Lower leg skin (tissue), 4 donors: ENCODE data around the gene VEZF1. TPM values are rescaled to one million over a fixed set of nuclear protein-coding genes. Genes with fewer than 3 reads are reported as not detected.
"Not testable (repeated sequence)": the region's sequence is repeated elsewhere in the genome, so short reads cannot be mapped to it uniquely, and the experiment has no call there.

Source experiments
- DNase-seq, 2 donors: peaks; one replicate each; pipeline ENCODE4 v3.0.0-alpha.2; 2019; ENCODE audit warnings: low spot score in 2 of 2
- H3K4me3 ChIP-seq: fragments of 200-600 bp; sonication (generic); 2 replicates; pipeline ENCODE4 v1.5.1; 2017; ENCODE audit warnings: mild to moderate bottlenecking, low read depth; ENCODE audit not compliant: poor library complexity, severe bottlenecking
- POLR2A ChIP-seq, 2 donors: fragments of 450-650 bp; IDR thresholded peaks; one replicate each; pipeline ENCODE4 v1.6.1; 2016 to 2017; ENCODE audit warnings: antibody characterized with exemption in 2 of 2, mild to moderate bottlenecking in 1 of 2, moderate library complexity in 1 of 2
- WGBS, 2 donors: methylation state at CpG; one replicate each; pipeline ENCODE4 v1.1.5; 2018; 5-methylcytosine and 5-hydroxymethylcytosine counted together
- intact Hi-C: fragments of 100-400 bp; cut with DNase I; formaldehyde crosslinking; loops from one replicate; pipeline ENCODE4 v1.15.0; 2023; ENCODE audit warnings: low total_unique reads
- total RNA-seq, 4 donors: library from RNA; depleted of rRNA; stranded (reverse); fragments of >200 nt; gene quantifications; one replicate each; pipeline ENCODE4 v1.1.0, GENCODE V29; 2016
- TF ChIP-seq, protein P1 (sequence below), 3 donors: fragments of 450-650 bp; IDR thresholded peaks; one replicate each; pipeline ENCODE4 v1.5.1; 2016; ENCODE audit warnings: antibody characterized with exemption in 3 of 3, mild to moderate bottlenecking in 3 of 3, moderate library complexity in 2 of 3

Gene VEZF1
- total RNA-seq, 4 donors from 2014 or later, result 30.3 to 56.1 (median 46.6) TPM

GRCh38 chr17:57963149-57963511 lies 24.9 kb downstream of the VEZF1 start:
- WGBS, 2 donors, result 94 to 96% methylated on average over 6 of the region's 6 CpGs
- no peak for TF ChIP-seq POLR2A (IDR thresholded peaks at IDR 0.05)
- TF ChIP-seq, protein P1, sequence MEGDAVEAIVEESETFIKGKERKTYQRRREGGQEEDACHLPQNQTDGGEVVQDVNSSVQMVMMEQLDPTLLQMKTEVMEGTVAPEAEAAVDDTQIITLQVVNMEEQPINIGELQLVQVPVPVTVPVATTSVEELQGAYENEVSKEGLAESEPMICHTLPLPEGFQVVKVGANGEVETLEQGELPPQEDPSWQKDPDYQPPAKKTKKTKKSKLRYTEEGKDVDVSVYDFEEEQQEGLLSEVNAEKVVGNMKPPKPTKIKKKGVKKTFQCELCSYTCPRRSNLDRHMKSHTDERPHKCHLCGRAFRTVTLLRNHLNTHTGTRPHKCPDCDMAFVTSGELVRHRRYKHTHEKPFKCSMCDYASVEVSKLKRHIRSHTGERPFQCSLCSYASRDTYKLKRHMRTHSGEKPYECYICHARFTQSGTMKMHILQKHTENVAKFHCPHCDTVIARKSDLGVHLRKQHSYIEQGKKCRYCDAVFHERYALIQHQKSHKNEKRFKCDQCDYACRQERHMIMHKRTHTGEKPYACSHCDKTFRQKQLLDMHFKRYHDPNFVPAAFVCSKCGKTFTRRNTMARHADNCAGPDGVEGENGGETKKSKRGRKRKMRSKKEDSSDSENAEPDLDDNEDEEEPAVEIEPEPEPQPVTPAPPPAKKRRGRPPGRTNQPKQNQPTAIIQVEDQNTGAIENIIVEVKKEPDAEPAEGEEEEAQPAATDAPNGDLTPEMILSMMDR (IDR thresholded peaks at IDR 0.05), result no peak
- DNase-seq, result peak in 1 of 2 donors; percentile 36
- intact Hi-C loops, result no loop called here
- no peak overlapping the region for H3K4me3 ChIP-seq

DNA sequence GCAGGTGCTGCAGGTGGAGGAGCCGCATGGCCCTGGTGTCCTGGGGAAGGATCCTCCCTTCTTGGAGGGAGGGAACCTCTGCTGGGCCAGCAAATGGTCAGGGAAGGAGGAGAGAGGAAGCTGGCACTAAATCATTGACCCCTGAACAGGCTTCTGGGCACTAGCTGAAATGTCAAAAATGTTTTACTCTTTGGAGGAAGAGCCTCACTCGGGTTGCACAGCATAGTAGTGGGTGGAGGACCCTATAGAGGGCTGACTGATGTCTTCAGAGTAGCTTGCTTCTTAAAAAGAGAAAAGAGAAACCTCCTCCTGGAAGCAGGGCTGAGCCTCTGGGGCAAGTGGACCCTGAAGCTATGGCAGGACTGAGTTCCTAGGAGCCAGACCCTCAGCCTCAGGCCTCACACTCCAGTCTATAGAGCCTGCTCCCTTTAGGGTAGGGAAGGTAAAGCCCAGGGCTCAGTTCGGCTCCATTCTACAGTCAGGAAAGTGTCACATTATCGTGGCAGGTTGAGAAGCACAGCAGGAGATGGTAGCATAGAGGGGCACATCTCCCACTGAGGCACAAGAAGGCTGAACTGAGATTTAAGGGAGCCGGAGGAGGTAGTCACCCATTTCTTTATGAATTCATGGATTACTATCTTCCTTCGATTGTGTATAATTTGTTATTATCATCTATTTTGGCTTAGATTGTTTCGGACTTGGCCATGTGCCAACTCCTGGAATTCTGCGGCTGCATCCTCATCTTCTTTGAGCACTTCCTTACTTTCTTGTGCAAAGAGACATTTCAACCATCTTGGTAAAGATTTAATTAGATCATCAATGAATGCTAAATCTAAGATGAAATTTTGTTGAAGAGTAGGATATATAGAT lies 25.5 kb downstream of the VEZF1 start:
- intact Hi-C loops, result no loop called here
- H3K4me3 ChIP-seq, result no peak overlapping the region
- DNase-seq, result peak in 1 of 2 donors; percentile 76
- 65 to 72% methylated on average over 8 of the region's 8 CpGs for WGBS, 2 donors
- TF ChIP-seq POLR2A (IDR thresholded peaks at IDR 0.05), result no peak
- TF ChIP-seq, protein P1 (IDR thresholded peaks at IDR 0.05), result no peak

DNA sequence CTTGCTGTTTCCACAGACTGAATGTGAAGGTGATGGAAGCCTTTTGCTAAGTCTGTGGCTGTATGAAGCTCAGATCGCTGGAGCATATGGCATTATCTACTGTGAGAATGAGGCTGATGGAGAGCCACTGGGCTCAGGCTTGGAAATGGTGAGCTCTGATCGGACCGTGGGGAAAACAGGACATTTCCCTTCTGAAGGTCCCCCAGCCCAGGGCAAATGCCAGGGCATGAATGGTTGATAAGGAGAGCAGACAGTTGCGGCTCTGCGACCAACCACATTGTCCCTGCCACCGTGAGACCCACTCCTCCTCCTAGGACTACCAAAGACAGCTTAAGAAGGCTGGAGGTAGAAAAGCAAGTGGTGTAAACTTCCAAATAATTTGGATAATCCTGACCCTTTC lies 28.1 kb downstream of the VEZF1 start:
- TF ChIP-seq, protein P1 (IDR thresholded peaks at IDR 0.05), result no peak
- no peak for TF ChIP-seq POLR2A (IDR thresholded peaks at IDR 0.05)
- H3K4me3 ChIP-seq, result no peak overlapping the region
- peak in 1 of 2 donors; percentile 66 for DNase-seq
- 91 to 100% methylated on average over 6 of the region's 6 CpGs for WGBS, 2 donors
- intact Hi-C loops, result no loop called here

DNA sequence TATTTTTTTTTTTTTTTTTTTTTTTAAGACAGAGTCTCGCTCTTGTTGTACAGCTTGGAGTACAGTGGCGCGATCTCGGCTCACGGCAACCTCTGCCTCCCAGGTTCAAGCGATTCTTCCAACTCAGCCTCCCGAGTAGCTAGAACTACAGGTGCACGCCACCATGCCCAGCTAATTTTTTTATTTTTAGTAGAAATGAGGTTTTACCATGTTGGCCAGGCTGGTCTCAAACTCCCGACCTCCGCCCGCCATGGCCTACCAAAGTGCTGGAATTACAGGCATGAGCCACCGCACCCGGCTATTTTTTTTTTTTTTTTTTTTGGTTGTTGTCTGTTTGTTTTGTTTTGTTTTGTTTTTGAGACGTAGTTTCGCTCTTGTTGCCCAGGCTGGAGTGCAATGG lies 29.7 kb downstream of the VEZF1 start:
- DNase-seq, result peak in 1 of 2 donors; percentile 66
- 97 to 98% methylated on average over 15 of the region's 15 CpGs for WGBS, 2 donors
- intact Hi-C loops, H3K4me3 ChIP-seq: not testable (repeated sequence)

- WGBS, 2 donors, result 85 to 88% methylated on average over 3 of the region's 3 CpGs
- intact Hi-C loops, result no loop called here
- DNase-seq, result peak in 1 of 2 donors; percentile 68
- TF ChIP-seq POLR2A (IDR thresholded peaks at IDR 0.05), result no peak
- TF ChIP-seq, protein P1 (IDR thresholded peaks at IDR 0.05), result no peak
- no peak overlapping the region for H3K4me3 ChIP-seq
Observed at GRCh38 chr17:57957886-57958285, 30.2 kb downstream of the VEZF1 start.

DNA sequence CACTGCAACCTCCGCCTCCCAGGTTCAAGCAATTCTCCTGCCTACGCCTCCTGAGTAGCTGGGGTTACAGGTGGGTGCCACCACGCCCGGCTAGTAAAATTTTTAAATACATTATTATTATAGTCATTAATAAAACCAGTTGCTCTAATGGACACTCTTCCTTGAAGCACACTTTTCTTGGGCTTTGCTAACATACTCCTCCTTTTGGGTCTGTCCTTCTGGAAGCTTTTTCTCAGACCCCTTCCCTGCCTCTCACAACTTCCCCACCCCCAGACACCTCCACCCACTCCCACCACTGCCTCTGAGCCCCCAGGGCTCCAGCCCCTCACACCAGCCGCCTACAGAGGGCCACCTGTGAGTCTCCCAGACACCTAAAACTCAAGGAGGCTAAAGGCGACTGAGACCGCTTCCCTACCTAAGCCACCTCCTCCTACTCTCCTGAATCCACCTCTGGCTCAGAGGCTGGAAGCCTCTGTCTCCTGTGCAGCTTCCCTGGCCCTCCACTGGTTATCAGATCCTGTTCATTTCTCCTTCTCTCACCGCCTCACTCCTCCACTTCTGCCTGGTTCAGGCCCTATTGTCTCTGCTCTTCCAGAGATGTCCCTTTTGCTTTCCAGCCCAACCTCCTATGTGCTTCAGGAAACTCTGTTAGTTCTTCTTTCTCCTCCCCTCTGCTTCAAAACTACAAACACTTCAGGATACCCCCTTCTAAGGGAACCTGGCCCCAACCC lies 30.8 kb downstream of the VEZF1 start:
- peak in 1 of 2 donors; percentile 56 for DNase-seq
- TF ChIP-seq, protein P1 (IDR thresholded peaks at IDR 0.05), result no peak
- TF ChIP-seq POLR2A (IDR thresholded peaks at IDR 0.05), result no peak
- intact Hi-C loops, result no loop called here
- WGBS, 2 donors, result 92 to 96% methylated on average over 8 of the region's 8 CpGs
- no peak overlapping the region for H3K4me3 ChIP-seq
